OCI-LY1 (cell line): Measurements from ENCODE around the gene ABCA4.

Experiments used
- EZH2 ChIP-seq: fragments of 200-600 bp; sonication (generic), shearing (Covaris generic); IDR thresholded peaks from 2 replicates; pipeline ENCODE4 v1.8.0; 2017; ENCODE audit warnings: borderline replicate concordance, mixed run types, mild to moderate bottlenecking, antibody characterized with exemption, low read length, moderate library complexity, mixed read lengths
- TF ChIP-seq, protein P1 (sequence below): fragments of 200-600 bp; sonication (generic), shearing (Covaris generic); IDR thresholded peaks from 2 replicates; pipeline ENCODE4 v1.5.1; 2017; ENCODE audit warnings: mild to moderate bottlenecking, antibody characterized with exemption, low read length, moderate library complexity, mixed read lengths

DNA sequence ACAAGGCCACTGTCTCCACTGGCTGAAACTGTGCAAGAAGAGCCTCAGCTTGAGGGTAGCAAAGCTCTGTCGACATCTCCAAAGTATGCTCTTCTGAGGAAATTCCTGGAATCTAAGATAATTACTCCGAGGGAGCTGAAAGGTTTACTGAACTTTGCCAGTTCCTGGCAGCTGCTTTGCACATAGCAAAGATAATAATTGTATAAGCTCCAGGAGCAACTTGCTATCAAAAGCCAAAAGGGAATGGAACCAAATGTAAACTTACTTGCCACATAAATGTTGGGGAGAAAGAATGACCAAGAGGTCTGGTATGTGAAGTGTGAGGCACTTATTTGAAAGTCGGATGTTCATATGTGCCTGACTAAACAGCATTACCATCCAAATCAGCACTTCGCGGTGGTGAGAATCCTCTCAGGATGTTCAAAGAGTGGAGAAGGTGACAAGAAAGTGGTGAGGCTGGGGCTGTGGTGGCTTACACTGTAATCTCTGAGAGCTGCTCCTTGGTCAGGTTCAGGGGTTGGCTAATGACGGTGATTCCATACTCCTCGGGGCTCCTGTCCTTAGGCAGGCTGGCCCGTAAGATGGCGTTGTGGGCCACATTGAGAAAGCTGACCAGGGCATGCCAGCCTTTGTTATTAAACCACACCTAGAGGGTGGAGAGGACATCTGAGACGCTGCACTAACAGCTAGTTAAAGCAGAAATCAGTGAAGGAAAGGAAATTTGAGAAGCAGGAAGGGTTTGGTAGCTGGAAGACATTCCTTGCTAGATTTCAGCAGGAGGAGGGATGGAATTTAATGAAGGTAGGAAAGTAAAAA lies 100.0 kb downstream of the ABCA4 start:
- TF ChIP-seq, protein P1, sequence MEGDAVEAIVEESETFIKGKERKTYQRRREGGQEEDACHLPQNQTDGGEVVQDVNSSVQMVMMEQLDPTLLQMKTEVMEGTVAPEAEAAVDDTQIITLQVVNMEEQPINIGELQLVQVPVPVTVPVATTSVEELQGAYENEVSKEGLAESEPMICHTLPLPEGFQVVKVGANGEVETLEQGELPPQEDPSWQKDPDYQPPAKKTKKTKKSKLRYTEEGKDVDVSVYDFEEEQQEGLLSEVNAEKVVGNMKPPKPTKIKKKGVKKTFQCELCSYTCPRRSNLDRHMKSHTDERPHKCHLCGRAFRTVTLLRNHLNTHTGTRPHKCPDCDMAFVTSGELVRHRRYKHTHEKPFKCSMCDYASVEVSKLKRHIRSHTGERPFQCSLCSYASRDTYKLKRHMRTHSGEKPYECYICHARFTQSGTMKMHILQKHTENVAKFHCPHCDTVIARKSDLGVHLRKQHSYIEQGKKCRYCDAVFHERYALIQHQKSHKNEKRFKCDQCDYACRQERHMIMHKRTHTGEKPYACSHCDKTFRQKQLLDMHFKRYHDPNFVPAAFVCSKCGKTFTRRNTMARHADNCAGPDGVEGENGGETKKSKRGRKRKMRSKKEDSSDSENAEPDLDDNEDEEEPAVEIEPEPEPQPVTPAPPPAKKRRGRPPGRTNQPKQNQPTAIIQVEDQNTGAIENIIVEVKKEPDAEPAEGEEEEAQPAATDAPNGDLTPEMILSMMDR = no peak
- no peak for TF ChIP-seq EZH2
